B cell (primary cell): ENCODE measurements around the gene MOK. TPM values are rescaled to one million over a fixed set of nuclear protein-coding genes. Genes with fewer than 3 reads are reported as not detected.

ENCODE experiments used
- ATAC-seq: fragments of 200-7000 bp; cut with Tn5 transposase; one replicate; pipeline ENCODE4 v1.10.0; 2021; ENCODE audit warnings: low read depth, mild to moderate bottlenecking, moderate number of reproducible peaks, moderate library complexity
- CTCF ChIA-PET: fragments of 350-600 bp; sonication (Branson Sonifier 250); formaldehyde crosslinking; loops from one replicate; lab custom pipeline; 2021; ENCODE audit warnings: antibody characterized with exemption, inconsistent platforms; lab: Charles Lee
- POLR2A ChIA-PET: fragments of 350-600 bp; sonication (Branson Sonifier 250); formaldehyde crosslinking; loops from one replicate; lab custom pipeline; 2021; ENCODE audit warnings: antibody characterized with exemption; lab: Charles Lee
- DNase-seq: peaks from one replicate; pipeline ENCODE4 v3.0.0; 2013
- H2AFZ ChIP-seq: 2 replicates; pipeline ENCODE4 v1.6.1; 2012; ENCODE audit warnings: mild to moderate bottlenecking, low read depth, low read length; ENCODE audit not compliant: insufficient read depth, poor library complexity, severe bottlenecking
- H3K27ac ChIP-seq, 2 donors: 1 replicate in 1 of 2; 2 replicates in 1 of 2; pipeline ENCODE4 v1.5.1; 2012 to 2013; ENCODE audit warnings: low read length in 2 of 2, mild to moderate bottlenecking in 2 of 2, moderate library complexity in 1 of 2
- H3K27me3 ChIP-seq, 4 experiments: fragments of 200-600 bp in 1 of 4; sonication (generic) in 1 of 4; replicated peaks in 1 of 4; 1 replicate in 2 of 4; 2 replicates in 2 of 4; pipeline versions ENCODE4 v1.6.1 to v1.7.0; 2013 to 2016; ENCODE audit warnings: low read length in 3 of 4, mild to moderate bottlenecking in 2 of 4, mixed read lengths in 1 of 4, moderate library complexity in 1 of 4; ENCODE audit not compliant: insufficient read depth in 4 of 4, control insufficient read depth in 3 of 4; ENCODE audit errors: control extremely low read depth in 1 of 4
- H3K36me3 ChIP-seq, 2 experiments: replicated peaks in 1 of 2; 1 replicate in 1 of 2; 2 replicates in 1 of 2; pipeline versions ENCODE4 v1.6.1 to v1.7.1; 2013; ENCODE audit warnings: low read length in 1 of 2; ENCODE audit not compliant: insufficient read depth in 2 of 2, control insufficient read depth in 1 of 2; ENCODE audit errors: control extremely low read depth in 1 of 2, extremely low read depth in 1 of 2
- H3K4me1 ChIP-seq, 2 donors: fragments of 200-600 bp in 1 of 2; sonication (generic) in 1 of 2; 1 replicate in 1 of 2; 2 replicates in 1 of 2; pipeline versions ENCODE4 v1.5.1 to v1.6.1; 2013 to 2017; ENCODE audit warnings: low read length in 2 of 2; ENCODE audit not compliant: control insufficient read depth in 2 of 2, insufficient read depth in 2 of 2
- H3K4me2 ChIP-seq: replicated peaks from 2 replicates; pipeline ENCODE3; 2012; ENCODE audit warnings: mild to moderate bottlenecking, low read depth, low read length; ENCODE audit not compliant: poor library complexity, severe bottlenecking
- H3K4me3 ChIP-seq, 5 experiments: fragments of 200-600 bp in 1 of 5; sonication (generic) in 1 of 5; 1 replicate in 3 of 5; 2 replicates in 2 of 5; pipeline versions ENCODE4 v1.5.1 to v1.7.0; 2011 to 2016; ENCODE audit warnings: low read length in 4 of 5, mild to moderate bottlenecking in 4 of 5, low read depth in 2 of 5, control low read depth in 1 of 5, moderate library complexity in 1 of 5; ENCODE audit not compliant: insufficient read depth in 1 of 5; ENCODE audit errors: control extremely low read depth in 1 of 5, extremely low read depth in 1 of 5
- H3K79me2 ChIP-seq: fragments of 200-600 bp; sonication (generic); one replicate; pipeline ENCODE4 v1.6.0; 2016; ENCODE audit warnings: low read length; ENCODE audit not compliant: control insufficient read depth, insufficient read depth
- H3K9ac ChIP-seq: fragments of 200-600 bp; sonication (generic); 2 replicates; pipeline ENCODE4 v1.6.1; 2017; ENCODE audit warnings: mild to moderate bottlenecking, low read length, moderate library complexity
- H3K9me3 ChIP-seq, 3 donors: one replicate each; pipeline versions ENCODE4 v1.6.1 to v1.7.1; 2013; ENCODE audit warnings: low read length in 2 of 3; ENCODE audit not compliant: control insufficient read depth in 2 of 3, insufficient read depth in 1 of 3; ENCODE audit errors: control extremely low read depth in 1 of 3
- H4K20me1 ChIP-seq: 2 replicates; pipeline ENCODE4 v1.6.0; 2012; ENCODE audit warnings: mild to moderate bottlenecking, low read length; ENCODE audit not compliant: insufficient read depth, control insufficient read depth, poor library complexity, severe bottlenecking
- H3K27ac Mint-ChIP-seq: one replicate; pipeline ENCODE4 v1.8.0; 2021; ENCODE audit warnings: mixed read lengths
- H3K27me3 Mint-ChIP-seq: one replicate; pipeline ENCODE4 v1.8.0; 2021; ENCODE audit warnings: mixed read lengths
- H3K4me1 Mint-ChIP-seq: one replicate; pipeline ENCODE4 v1.8.0; 2021; ENCODE audit warnings: mixed read lengths
- H3K4me3 Mint-ChIP-seq: one replicate; pipeline ENCODE4 v1.8.0; 2021; ENCODE audit warnings: mixed read lengths
- H3K9me3 Mint-ChIP-seq: one replicate; pipeline ENCODE4 v1.8.0; 2022; ENCODE audit warnings: mixed read lengths; ENCODE audit not compliant: insufficient read depth
- CTCF ChIP-seq: fragments of 200-600 bp; IDR thresholded peaks from one replicate; pipeline ENCODE4 v1.8.0; 2022; ENCODE audit warnings: antibody characterized with exemption, mild to moderate bottlenecking
- EZH2 ChIP-seq: IDR thresholded peaks from 2 replicates; pipeline ENCODE4 v1.6.1; 2012; ENCODE audit warnings: borderline replicate concordance, low read depth, mild to moderate bottlenecking, moderate library complexity, low read length; ENCODE audit not compliant: insufficient read depth, poor library complexity, severe bottlenecking
- WGBS: methylation state at CpG from one replicate; pipeline ENCODE4 v1.1.5; 2013; ENCODE audit warnings: missing lambda C conversion rate; ENCODE audit not compliant: insufficient coverage; 5-methylcytosine and 5-hydroxymethylcytosine counted together
- intact Hi-C: fragments of 100-400 bp; cut with micrococcal nuclease; formaldehyde crosslinking; loops from one replicate; pipeline ENCODE4 v1.10.0; 2022
- polyA plus RNA-seq: library from polyadenylated mRNA; depleted of rRNA; stranded (reverse); fragments of >200 nt; gene quantifications from 2 replicates; pipeline ENCODE4 v1.2.3, GENCODE V29; 2012
- total RNA-seq, 2 donors: library from RNA; stranded (reverse); fragments of 120-200 nt in 1 of 2; gene quantifications; 1 replicate in 1 of 2; 2 replicates in 1 of 2; pipeline versions ENCODE4 v1.2.3 to v1.2.4, GENCODE V29; 2013 to 2022

Gene MOK
- total and polyA plus RNA-seq, 2 donors (not counting 1 experiment from before 2014, with no cell fraction given): 1.2 to 3.0 TPM

- Mint-ChIP-seq H3K27ac (peak overlapping the region; percentile 18), H3K4me3 (peak overlapping the region; percentile 7), H3K4me1 (peaks cover 18% of the 10 kb centered on the region), H3K9me3 (no peaks in the 10 kb centered on the region), H3K27me3 (no peaks in the 10 kb centered on the region)
- Histone ChIP-seq H3K27ac (no peak overlapping the region), H3K36me3 (peaks cover 0 to 9% of the 10 kb centered on the region in 2 experiments), H4K20me1 (peaks cover 71% of the 10 kb centered on the region), H3K4me2 (peak overlapping the region; percentile 56), H3K4me1 (peaks cover 7 to 23% of the 10 kb centered on the region in 2 donors), H2AFZ (no peak overlapping the region), H3K79me2 (peaks cover 7% of the 10 kb centered on the region), H3K27me3 (no peaks in the 10 kb centered on the region), H3K4me3 (no peak overlapping the region), H3K9ac (no peak overlapping the region), H3K9me3 (peaks cover 0 to 4% (median 0%) of the 10 kb centered on the region in 3 donors)
- ATAC-seq: peak; percentile 97
- 11% methylated on average over 10 of the region's 12 CpGs for WGBS
- intact Hi-C loops: no loop called here
- no peak for TF ChIP-seq EZH2
- TF ChIP-seq CTCF: no peak
- DNase-seq: peak; percentile 73
- ChIA-PET POLR2A (no interaction called here), CTCF (interaction anchor here (0.6 kb wide), 1 partner anchor 123 kb away, joined by 3 read pairs; no protein-coding TSS in a partner anchor)
Measured at GRCh38 chr14:102220031-102220430, 84.9 kb downstream of the MOK start.

GRCh38 chr14:102219316-102219715 lies 85.6 kb downstream of the MOK start:
- 95% methylated on average over 16 of the region's 16 CpGs for WGBS
- H3K9me3 Mint-ChIP-seq: no peaks in the 10 kb centered on the region
- Histone ChIP-seq H3K4me1 (peaks cover 7 to 23% of the 10 kb centered on the region in 2 donors), H3K79me2 (peaks cover 7% of the 10 kb centered on the region), H3K9ac (no peak overlapping the region), H3K27ac (no peak overlapping the region), H3K4me3 (no peak overlapping the region), H3K27me3 (no peaks in the 10 kb centered on the region), H3K9me3 (peaks cover 0 to 4% (median 0%) of the 10 kb centered on the region in 3 donors), H4K20me1 (peaks cover 74% of the 10 kb centered on the region), H3K4me2 (peak overlapping the region; percentile 56), H3K36me3 (peaks cover 0 to 9% of the 10 kb centered on the region in 2 experiments), H2AFZ (no peak overlapping the region)
- ChIA-PET CTCF (no interaction called here), POLR2A (no interaction called here)
- ATAC-seq (no peak), DNase-seq (no peak)
- H3K4me3 Mint-ChIP-seq: no peak overlapping the region
- H3K27me3 Mint-ChIP-seq: no peaks in the 10 kb centered on the region
- no peak overlapping the region for H3K27ac Mint-ChIP-seq
- TF ChIP-seq EZH2: no peak
- TF ChIP-seq CTCF: no peak
- intact Hi-C loops: no loop called here
- H3K4me1 Mint-ChIP-seq: peaks cover 18% of the 10 kb centered on the region
